Uterus (tissue), 4 donors: ENCODE measurements around the gene GPR151. TPM values are rescaled to one million over a fixed set of nuclear protein-coding genes. Genes with fewer than 3 reads are reported as not detected.

Source experiments
- DNase-seq, 2 donors: peaks; one replicate each; pipeline ENCODE4 v3.0.0-alpha.2; 2019 to 2020
- H3K27ac ChIP-seq, 2 donors: fragments of 200-600 bp; sonication (generic); 1 replicate in 1 of 2; 2 replicates in 1 of 2; pipeline ENCODE4 v1.5.1; 2016 to 2018
- H3K27me3 ChIP-seq, 2 donors: fragments of 200-600 bp; sonication (generic); one replicate each; pipeline ENCODE4 v1.5.1; 2018 to 2019; ENCODE audit warnings: control low read depth in 1 of 2
- H3K36me3 ChIP-seq, 2 donors: fragments of 200-600 bp; sonication (generic); one replicate each; pipeline ENCODE4 v1.5.1; 2019; ENCODE audit warnings: control low read depth in 1 of 2
- H3K4me1 ChIP-seq, 2 donors: fragments of 200-600 bp; sonication (generic); one replicate each; pipeline ENCODE4 v1.5.1; 2018 to 2019; ENCODE audit warnings: control low read depth in 1 of 2
- H3K4me3 ChIP-seq, 2 donors: fragments of 200-600 bp; sonication (generic); 1 replicate in 1 of 2; 2 replicates in 1 of 2; pipeline ENCODE4 v1.5.1; 2018 to 2019; ENCODE audit warnings: mild to moderate bottlenecking in 1 of 2
- H3K9me3 ChIP-seq, 2 donors: fragments of 200-600 bp; sonication (generic); one replicate each; pipeline ENCODE4 v1.5.1; 2019; ENCODE audit warnings: control low read depth in 1 of 2
- CTCF ChIP-seq, 4 experiments: fragments of 200-600 bp in 2 of 4; fragments of 450-650 bp in 2 of 4; sonication (generic) in 2 of 4; IDR thresholded peaks; one replicate each; pipeline ENCODE4 v1.5.1; 2016 to 2019; ENCODE audit warnings: antibody characterized with exemption in 4 of 4, mild to moderate bottlenecking in 2 of 4, moderate library complexity in 1 of 4
- POLR2A ChIP-seq, 2 donors: fragments of 450-650 bp; IDR thresholded peaks; one replicate each; pipeline ENCODE4 v1.6.1; 2016; ENCODE audit warnings: antibody characterized with exemption in 2 of 2, mild to moderate bottlenecking in 1 of 2, moderate library complexity in 1 of 2
- intact Hi-C: fragments of 100-400 bp; cut with DNase I; formaldehyde crosslinking; loops from one replicate; pipeline ENCODE4 v1.15.1; 2023; ENCODE audit warnings: low total_unique reads
- total RNA-seq, 4 donors: library from RNA; depleted of rRNA in 3 of 4; stranded (reverse); fragments of >200 nt in 3 of 4; gene quantifications; one replicate each; pipeline versions ENCODE4 v1.1.0 to v1.2.4, GENCODE V29; 2014 to 2023
- donor health status: DM: yes; HTN: yes; CAD: no.

Gene GPR151
- total RNA-seq, 4 donors from 2014 or later: not detected

DNA sequence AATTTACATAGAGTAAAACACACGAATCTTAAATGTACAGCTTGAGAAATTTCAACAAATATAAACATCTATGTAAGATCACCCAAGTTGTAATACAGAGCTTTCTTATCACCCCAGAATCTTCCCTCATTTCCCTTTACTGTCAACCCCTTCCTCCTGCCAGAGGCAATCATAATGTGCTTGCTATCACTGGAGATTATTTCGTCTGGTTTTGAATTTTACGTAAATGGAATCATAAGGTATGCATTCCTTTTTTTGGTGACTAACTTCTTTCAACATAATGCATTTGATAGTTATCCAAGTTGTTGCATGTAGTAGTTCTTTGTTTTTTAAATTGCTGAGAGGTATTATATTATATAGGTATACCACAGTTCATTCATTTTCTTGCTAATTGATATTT lies 37.5 kb upstream of the GPR151 start:
- H3K4me1 ChIP-seq: no peaks in the 10 kb centered on the region
- H3K4me3 ChIP-seq: no peak overlapping the region
- TF ChIP-seq CTCF (IDR thresholded peaks at IDR 0.05): no peak
- no peaks in the 10 kb centered on the region for H3K36me3 ChIP-seq
- no peak for DNase-seq
- H3K27me3 ChIP-seq: peaks cover 0 to 3% of the 10 kb centered on the region in 2 donors
- intact Hi-C loops: no loop called here
- H3K9me3 ChIP-seq: no peaks in the 10 kb centered on the region
- no peak overlapping the region for H3K27ac ChIP-seq

DNA sequence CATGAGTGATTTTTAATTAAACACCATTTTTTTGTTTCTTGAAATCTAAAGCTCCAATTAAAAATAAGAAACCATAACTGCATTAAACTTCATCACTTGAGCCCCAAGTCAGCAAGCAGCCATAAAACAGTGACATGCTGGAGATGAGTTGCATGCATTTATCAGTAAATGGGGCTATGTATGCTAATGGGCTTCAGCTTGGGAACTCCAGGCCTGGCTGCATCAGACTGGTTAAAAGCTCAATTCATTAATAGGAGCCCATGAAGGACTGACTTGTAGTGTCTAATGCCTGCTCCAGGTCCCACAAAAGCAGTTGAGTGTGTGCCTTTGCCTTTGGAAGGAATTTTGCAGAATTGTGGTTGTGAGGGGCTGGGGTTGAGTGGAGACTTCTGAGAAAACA lies 33.6 kb upstream of the GPR151 start:
- DNase-seq: no peak
- no peaks in the 10 kb centered on the region for H3K9me3 ChIP-seq
- no peak overlapping the region for H3K27ac ChIP-seq
- H3K27me3 ChIP-seq: no peaks in the 10 kb centered on the region
- TF ChIP-seq POLR2A (IDR thresholded peaks at IDR 0.05) (no peak), CTCF (IDR thresholded peaks at IDR 0.05) (no peak)
- no peaks in the 10 kb centered on the region for H3K36me3 ChIP-seq
- no peaks in the 10 kb centered on the region for H3K4me1 ChIP-seq
- intact Hi-C loops: no loop called here
- no peak overlapping the region for H3K4me3 ChIP-seq

DNA sequence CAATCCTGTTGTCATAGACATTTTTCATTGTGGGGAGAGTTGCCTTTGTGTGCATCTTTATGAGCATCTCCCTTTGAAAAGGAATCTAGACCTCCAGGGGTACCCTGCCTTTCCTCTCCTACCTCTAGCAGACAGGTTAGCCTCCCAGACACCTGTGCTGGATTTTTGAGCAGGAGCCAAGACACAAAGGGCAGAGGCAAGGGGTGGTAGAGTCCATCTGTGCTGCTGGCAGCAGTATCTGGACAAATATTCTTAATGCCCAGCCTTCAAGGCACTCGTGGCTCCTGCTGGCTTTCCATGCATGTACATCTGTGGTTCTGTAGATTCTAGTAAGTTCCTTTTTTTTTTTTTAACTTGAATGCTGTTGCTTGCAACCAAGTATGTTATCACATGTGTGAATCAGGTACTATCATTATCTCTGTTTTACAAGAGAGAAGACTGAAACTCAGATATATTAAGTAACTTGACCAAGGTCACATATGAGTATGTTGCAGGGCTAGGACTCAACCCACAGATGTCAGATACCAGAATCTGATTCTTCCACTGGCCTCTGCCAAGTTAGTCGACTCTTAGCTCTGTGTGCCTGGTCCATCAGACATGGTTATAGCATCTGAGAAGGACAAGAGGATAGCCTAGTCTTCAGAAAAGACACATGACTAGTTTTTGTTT lies 32.9 kb upstream of the GPR151 start:
- H3K9me3 ChIP-seq: no peaks in the 10 kb centered on the region
- no peaks in the 10 kb centered on the region for H3K36me3 ChIP-seq
- intact Hi-C loops: no loop called here
- DNase-seq: no peak
- H3K27me3 ChIP-seq: no peaks in the 10 kb centered on the region
- no peaks in the 10 kb centered on the region for H3K4me1 ChIP-seq
- TF ChIP-seq CTCF (IDR thresholded peaks at IDR 0.05) (no peak), POLR2A (IDR thresholded peaks at IDR 0.05) (no peak)
- no peak overlapping the region for H3K27ac ChIP-seq
- no peak overlapping the region for H3K4me3 ChIP-seq

DNA sequence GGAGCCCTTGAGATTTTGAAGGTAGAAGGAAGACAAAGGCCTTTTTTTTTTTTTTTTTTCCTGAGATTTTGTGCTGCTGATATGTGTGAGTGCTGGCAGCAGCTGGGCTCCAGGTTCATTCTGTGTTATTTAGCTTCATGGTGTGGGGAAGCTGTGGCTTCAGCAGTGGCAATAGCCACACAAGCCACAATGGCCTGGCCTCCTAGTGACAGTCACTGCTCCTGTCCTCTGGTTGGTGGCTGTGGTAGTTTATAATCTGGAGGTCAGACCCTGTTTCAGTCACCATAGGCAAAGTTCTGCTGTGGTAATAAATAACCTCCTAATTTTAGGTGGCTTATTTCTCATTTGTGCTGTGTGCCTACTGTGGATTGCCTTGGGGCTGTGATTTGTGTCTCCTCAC lies 28.2 kb upstream of the GPR151 start:
- no peak for DNase-seq
- intact Hi-C loops: no loop called here
- Histone ChIP-seq H3K27ac (no peak overlapping the region), H3K9me3 (no peaks in the 10 kb centered on the region), H3K4me3 (no peak overlapping the region), H3K36me3 (no peaks in the 10 kb centered on the region), H3K4me1 (no peaks in the 10 kb centered on the region), H3K27me3 (no peaks in the 10 kb centered on the region)
- TF ChIP-seq POLR2A (IDR thresholded peaks at IDR 0.05): no peak
- no peak for TF ChIP-seq CTCF (IDR thresholded peaks at IDR 0.05)

DNA sequence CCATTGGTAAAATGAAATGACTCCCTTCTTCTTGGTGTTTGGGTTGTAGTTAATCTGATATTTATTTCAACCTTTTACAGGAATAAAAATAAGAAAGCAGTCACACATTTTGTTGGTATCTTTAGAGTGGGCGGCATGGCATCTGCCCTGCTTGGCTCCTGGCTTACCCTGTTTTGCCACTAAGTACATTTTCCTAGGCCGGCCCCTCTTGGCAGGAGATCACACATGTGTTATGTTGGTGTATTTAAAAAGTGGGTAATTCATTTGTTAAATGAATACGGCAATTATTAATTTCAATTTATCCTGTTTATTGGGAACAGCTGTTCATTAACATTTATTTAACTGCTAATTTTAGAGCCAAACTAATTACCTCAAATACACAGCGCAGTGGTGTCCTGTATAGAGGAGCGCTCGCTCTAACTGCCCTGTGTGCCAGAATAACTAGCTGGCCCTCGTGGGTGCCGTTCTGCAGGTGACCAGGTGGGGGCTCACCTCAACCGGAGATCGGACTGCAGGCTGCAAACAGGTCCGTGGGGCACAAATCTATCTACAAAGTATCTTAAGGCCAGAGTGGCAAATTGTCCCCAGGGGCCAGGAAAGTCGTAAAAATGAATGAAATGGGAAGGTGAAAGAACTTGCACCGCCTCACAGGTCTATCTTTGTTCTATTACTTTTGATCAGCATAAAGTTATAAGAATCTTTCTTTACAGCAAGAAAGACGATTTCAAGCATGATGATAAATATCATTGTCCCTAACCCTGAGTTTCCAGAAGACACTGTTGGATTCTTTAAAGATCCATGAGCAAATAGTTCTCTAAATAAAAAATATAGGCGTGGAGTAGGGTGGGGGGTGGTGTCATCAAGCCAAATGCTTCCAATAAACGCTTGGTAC lies 26.2 kb upstream of the GPR151 start:
- H3K4me3 ChIP-seq: no peak overlapping the region
- DNase-seq: peak; percentile 55 to 67
- no peaks in the 10 kb centered on the region for H3K27me3 ChIP-seq
- no peaks in the 10 kb centered on the region for H3K9me3 ChIP-seq
- no peaks in the 10 kb centered on the region for H3K4me1 ChIP-seq
- TF ChIP-seq CTCF (IDR thresholded peaks at IDR 0.05): peak; percentile 67 to 84 (median 70)
- TF ChIP-seq POLR2A (IDR thresholded peaks at IDR 0.05): no peak
- H3K27ac ChIP-seq: no peak overlapping the region
- intact Hi-C loops: no loop called here
- no peaks in the 10 kb centered on the region for H3K36me3 ChIP-seq
